ENCODE measurements around the gene TMIGD3.

Gene TMIGD3

DNA sequence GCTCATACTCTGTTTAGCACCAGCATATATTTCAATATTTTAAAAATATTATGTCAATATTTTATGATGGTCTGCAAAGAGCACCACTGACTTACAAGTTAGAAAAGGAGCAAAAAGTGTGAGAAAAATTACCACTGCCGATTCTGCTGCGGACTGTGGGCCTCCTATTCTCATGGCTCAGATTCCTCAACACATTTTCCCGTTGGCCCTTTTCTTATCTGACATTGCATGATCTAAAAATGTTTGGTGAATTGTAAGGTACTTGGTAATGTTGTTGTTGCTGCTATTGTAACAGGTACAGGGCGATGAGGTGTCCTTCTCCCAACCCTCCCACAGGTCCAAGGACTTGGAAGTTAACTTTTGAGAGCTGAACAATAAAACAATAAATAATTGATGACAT lies 28.9 kb downstream of the TMIGD3 start:
- DNase-seq: no peak

DNA sequence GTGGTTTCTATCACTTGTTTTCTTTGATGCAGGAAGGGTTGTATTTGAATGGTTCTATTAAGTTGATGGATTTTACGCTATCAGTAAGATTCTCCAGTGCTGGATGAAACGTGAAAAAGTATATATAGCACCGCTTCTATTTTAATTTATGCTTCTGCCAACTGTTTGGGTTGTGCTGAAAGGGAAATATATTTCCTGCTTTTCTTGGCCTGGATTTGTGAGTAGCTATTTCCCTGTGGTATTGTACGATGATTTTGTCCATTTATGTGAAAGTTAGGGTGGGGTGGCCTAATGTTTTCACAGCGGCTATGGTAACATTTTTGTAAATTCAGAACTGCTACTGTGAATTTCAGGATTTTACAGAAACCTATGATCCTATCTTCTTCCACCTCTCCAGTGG lies 29.3 kb downstream of the TMIGD3 start:
- DNase-seq: no peak

DNA sequence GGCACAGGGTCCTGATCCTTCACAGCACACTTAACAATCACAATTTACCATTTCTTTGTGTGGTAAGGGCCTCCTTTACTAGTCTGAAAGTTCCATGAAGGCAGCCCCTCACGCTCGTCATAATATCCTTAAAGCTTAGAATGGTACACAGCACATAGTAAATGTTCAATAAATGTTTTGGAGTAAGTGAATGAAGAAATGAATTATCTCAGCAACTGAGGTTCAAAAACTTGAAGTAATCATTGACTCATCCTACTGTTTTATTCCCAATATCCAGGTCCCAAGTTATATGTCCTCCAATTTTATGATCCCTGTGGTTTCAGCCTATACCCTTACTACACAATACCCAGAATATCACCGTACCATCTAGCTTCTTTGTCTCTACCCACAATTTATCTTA lies 31.9 kb downstream of the TMIGD3 start:
- no peak for DNase-seq

DNA sequence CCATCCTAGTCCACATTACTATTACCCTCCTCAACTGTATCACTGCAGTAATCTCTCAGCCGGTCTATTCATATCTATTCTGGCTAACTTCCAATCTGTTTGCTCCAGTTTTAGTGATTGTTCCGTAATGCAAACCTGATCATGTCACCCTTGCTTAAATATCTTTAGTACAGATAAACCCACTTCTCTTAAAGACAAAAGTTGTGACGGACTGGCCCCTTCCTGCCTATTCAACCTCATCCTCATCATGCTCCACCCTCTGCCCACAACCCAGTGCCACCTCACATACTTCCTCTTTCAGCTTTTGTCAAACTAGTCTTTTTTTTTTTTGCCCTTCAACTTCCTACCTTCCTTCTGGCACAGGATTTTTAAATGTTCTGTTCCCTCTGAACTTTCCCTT lies 32.4 kb downstream of the TMIGD3 start:
- no peak for DNase-seq

DNA sequence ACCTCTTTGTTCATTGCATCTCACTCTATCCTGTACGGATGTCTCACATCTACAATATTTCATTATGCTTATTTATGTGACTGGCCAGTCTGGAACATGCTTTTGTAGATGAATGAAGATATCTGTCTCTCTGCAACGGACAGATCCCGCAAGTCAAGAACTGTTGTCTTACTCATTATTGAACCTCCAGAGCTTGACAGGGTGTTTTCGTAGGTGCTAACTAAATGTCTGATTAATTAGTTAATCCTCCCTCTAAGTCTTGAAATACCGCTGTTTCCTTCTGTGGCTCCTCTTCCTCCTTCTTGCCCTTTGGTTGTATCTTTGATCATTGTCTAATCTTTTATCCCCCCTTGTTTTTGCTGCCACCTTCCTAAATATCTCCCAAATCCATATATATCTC lies 32.8 kb downstream of the TMIGD3 start:
- no peak for DNase-seq

DNA sequence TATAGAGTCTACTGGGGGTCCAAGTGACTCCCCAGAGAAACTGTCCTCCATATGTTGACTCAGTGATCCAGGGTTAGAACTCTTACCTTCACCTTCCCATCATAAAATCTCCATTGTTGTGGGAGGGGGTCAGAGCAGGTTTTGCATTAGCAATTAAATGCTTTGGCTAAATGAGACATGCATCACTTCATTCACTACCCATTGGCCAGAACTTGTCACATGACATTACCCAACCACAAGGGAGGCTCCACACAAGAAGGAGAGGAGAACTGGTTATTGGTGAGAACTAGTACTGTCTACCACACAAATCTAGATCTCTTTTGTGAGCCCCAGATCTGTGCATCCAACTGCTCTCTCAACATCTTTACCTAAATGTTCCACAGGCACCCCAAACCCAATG lies 33.9 kb downstream of the TMIGD3 start:
- DNase-seq: no peak

DNA sequence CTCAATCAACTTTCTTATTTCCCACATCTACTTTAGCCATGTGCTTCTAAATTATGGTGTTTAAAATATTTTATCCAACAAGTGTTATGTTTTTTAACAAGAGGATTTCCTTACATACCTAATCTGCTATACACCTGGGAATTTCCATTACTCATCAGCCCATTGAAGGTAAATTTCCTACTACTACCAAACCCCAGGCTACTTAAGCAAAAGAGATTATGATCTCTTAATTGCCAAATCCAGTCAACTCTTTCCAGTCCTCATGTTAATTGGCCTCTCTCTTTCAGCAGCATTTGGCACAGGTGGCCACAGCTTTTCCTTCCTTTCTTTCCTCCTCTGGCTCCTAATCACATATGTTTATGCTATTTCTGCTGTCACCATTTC lies 34.7 kb downstream of the TMIGD3 start:
- no peak for DNase-seq

DNA sequence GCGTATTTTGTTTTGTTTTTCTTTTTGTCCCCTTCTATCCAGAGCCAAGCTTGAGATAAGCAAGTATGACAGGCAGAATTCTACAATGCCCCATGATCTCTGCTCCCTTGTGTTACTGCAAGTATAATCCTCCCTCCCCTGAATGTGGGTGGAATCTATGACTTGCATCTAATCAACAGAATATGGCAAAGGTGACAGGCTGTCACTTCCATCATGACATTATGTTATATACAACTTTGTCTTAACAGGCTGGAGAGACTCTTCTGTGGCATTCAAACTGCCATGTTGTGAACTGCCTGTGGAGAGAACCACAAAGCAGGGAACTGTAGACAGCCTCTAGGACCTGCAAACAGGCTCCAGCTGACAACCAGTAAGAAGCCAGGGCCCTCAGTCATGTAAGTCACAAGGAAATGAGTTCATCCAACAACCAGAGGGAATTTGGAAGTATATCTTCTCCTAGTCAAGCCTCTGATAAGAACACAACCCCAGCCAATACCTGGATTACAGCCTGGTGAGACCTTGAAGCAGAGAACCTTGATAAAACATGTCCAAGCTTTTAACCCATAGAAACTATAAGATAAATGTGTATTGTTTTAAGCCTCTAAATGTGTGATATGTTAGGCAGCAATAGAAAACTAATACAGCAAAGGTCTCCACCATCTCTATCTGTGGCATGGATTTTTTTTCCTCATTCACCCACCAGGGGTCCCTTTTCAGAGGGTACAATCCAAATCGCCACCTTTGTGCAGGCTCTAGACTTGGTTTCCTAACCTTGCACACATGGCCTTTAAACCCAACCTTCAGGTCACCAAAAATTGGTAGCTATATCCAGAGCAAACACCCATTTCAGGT lies 35.3 kb downstream of the TMIGD3 start:
- DNase-seq: no peak

DNA sequence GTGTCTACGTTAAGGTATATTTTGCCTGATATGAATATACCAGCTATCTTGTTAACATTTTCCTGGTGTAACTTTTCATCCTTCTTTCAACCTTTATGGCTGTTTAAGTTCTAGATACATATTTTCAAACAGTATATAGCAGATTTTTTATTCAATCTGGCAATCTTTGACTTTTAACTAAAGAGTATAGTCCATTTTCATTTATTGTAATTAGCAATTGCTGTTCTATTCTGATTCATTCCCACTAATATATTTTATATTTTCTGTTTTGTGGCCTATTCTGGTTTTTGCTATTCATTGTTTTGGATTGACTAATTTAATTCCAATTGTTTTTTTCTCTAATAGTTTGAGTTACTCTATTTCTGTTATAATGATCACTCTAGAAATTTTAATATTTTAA lies 37.0 kb downstream of the TMIGD3 start:
- DNase-seq: no peak

DNA sequence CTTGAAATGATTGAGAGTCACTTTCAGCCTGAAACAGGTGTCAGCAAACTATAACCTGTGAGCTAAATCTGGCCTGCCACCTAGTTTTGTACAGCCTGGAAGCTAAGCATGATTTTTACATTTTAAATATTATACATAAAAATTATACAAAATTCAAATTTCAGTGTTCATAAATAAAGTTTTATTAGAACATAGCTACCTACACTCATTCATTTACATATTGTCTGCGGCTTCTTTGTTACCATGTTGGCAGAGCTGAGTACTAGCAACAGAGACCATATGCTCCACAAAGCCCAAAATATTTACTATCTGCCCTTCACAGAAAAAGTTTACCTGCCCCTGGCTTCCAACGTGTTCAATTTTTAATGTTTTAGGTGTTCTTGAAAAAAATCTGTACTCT lies 37.7 kb downstream of the TMIGD3 start:
- no peak for DNase-seq

DNA sequence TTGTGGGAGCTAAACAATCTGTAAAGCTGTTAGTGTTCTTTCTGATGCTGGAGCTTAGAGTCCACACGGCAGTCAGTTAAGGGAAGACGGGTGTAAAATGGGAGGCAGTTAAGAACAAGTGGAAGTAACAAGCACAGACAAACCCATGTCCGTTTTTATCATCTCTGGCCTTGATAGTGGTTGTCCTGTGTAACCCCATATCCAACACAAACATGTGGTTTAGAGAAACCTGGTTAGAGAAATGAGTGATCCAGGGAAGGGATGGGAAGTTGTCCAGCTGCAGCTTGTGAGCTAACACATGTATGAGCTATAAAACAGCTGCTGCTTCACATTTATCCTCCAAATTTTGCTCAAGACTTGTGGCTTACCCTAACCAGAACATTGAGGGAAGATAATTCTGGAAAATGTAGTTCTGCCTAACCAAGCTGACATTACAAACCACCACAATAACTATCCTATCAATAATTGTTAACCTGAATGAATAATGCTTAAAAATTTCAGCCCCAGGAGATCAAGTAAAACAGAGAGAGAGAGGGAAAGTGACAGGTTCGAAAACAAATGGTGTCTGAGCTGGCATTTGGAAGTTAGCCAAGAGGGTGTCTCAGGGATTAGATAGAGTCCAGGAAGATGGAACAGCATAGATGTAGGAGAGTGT lies 40.3 kb downstream of the TMIGD3 start:
- no peak for DNase-seq

DNA sequence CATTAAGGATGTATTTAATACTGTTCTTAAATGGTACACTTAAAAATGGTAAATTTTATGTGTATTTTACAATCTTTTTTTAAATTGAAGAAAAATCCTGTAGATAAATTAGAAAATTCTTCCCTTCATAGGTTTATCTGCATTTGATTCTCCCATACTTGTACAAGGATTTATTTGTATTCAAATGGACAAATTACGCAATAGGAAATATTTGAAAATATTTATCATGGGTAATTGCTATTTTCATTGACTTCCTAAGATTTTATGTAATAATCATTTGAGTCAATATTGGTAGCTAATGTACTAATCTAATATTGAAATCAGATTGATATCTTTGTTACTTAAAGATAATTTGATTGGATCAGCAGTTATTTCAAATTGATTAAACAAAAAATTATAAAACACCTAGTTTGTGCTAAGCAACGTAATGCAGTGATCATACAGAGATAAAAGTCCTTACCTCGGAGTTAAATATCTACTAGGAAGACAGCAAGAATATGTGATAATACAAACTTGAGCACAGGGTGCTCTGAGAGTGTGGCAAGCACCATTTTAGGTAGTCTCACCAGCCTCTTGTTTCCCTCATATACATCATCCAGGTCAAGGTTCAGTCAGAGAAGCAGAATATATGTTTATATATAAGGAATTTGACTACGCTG lies 40.9 kb downstream of the TMIGD3 start:
- DNase-seq: no peak

DNA sequence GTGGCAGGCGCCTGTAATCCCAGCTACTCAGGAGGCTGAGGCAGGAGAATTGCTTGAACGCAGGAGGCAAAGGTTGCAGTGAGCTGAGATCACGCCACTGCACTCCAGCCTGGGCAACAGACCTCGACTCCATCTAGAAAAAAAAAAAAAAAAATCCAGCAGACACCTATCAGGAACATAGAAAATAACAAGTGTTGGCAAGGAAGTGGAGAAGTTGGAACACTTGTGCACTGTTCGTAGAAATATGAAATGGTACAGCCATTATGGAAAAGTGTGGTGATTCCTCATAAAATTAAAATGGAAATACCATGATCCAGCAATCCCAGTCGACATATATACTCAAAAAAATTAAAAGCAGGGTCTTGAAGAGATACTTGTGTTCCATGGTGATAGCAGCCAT lies 41.7 kb downstream of the TMIGD3 start:
- DNase-seq: no peak

DNA sequence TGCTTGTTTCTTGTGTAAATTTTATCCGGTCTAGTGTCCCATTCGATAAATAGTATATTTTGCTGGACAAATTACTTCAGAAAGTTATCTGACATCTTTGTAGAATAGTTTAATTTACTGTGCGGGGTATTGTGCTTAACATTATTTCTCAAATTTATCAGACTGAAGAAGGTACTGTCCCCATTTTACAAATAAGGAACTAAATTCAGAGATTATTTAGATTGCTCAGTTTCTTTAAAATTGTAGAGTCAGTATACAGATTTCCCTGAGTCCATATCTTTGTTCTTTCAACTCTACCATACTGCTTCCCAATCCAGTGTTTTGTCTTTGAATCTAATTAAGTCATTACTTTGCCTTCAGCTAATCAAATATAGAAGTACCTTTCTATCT lies 47.8 kb downstream of the TMIGD3 start:
- no peak for DNase-seq

DNA sequence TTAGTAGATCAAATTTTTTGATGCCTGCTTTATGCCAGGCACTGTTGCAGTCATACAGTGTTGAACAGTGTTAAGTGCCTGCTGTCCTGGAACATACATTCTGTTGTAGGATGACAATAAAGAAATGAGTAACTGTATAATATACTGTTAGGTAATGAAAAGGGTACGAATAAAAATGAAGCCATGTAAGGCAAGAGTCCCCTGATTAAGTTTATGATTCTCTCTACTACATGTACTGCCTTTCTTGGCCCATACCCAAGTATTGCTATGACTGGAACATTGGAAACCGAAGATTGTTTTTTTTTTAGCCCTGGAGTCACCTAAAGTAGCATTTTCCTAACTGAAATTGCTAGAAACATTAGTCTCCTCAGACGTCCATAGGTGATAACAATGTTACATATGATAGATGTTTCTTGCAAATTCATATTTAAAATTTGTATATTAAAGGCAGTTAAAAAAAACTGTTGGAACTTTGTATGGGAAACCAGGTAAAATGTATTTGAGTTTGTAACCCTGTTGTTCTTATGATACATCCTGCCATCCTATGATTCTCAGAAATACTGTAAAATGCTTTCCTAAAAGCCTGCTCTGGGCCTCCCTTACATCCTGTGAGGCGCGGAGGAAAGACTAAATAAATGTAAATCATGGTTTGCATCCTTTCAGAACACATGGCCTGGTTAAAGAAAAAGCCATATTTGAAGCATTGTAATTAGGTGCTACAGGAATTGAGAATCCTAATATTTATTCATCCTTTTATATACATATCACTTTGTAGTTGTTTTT lies 48.4 kb downstream of the TMIGD3 start:
- DNase-seq: no peak

DNA sequence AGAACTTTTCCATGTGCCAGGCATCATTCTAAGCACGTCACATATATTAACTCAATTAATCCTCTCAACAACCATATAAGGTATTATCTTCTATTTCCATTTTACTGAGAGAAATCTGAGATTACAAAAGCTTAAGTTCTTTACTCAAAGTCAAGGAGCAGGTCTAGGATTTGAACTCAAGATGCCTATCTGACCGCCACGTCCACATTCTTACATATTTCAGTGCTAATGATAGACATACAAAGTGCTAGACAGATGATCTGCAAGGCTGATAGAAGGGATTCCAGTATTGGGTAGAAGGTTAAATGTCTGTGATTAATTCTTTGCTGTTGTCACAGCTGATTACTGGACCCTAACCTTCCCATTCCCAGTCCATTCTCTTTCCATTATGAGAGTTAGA lies 49.7 kb downstream of the TMIGD3 start:
- DNase-seq: no peak

DNA sequence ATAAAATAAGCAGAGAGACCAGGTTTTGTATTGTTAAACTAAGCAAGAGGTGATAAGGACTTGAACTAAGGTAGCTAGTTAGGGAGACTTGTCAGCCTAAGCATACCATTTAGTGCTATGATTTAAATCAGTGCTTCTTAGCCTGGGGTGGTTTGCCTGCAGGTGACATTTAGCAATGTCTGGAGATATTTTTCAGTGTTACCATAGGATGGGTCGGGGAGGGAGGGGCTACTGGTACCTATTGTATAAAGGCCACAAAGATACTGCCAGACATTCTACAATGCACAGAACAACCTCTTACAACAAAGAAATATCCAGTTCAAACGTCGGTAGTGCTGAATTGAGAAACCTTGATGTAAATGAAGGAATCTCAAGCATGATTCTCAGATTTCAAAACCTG lies 50.9 kb downstream of the TMIGD3 start:
- no peak for DNase-seq

DNA sequence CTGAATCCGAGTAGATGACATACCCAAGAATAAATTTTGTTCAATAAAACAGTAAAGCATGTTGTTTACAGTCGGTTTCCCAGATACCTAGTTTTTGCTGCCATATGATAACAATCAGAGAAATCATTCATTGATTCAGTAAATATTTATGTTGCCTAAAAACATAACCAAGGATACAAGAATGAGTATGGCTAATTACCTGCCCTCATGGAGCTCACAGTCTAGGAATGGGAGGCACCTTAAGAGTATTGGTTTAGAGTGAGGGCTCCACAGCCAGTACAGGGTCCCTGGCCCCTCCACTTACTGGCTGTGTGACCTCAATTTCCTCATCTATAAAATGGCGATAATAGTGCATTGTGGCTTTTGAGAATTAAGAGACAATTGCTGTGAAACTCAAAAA lies 53.2 kb downstream of the TMIGD3 start:
- no peak for DNase-seq

DNA sequence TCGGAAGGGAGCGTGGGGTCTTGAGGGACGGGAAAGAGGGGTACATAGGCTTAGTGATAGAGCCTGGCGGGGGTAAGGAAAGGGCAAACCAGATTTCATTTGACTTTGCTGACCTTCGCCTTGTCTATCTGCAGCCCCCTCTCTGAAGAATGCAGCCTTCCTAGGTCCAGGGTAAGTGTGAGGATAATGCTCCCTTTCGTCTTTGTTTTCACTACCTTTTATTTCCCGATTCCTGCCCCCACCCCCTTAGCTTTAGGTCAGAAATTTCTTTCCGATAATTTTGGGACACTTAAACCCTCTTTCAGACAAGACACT lies 53.8 kb downstream of the TMIGD3 start:
- DNase-seq: no peak

DNA sequence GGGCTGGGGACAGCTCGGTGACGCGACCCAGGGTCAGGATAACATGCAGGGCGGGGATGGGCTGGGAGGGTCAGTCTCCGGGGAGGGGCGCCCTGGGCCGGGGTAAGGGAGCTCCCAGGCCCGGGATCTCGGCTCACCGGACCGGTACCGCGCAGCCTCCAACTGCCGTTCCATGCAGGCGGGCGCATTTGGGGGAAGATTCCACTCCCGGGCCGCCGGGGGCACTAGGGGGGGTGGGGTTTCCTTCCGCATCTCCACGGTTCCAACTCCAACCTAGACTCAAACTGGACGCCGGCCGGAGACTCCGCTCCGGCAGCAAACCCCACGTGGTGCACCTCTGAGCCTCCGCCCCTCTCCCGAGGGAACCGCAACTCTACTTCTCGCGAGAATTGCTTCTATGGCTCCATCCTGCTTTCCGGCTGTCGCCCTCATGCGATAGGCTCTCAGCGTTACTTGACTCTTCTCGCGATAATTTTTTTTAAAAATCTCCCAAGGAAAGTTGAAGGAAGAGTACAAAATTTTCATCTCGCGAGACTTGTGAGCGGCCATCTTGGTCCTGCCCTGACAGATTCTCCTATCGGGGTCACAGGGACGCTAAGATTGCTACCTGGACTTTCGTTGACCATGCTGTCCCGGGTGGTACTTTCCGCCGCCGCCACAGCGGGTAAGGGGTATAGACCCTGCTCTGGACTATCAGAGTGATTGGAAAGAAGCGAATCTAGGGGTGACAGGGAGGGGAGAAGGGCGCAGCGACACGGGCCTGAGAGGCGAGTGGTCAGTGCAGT lies 54.3 kb downstream of the TMIGD3 start, which contains the start of the genes ATP5PB and WDR77:
ATP5PB (plus strand) TSS at position 547 of the 785 bp plus-strand sequence; CDS start at position 625, 78 bp downstream.
WDR77 (minus strand) TSS at position 339 of the 785 bp plus-strand sequence; CDS start at position 252, 87 bp downstream.
- DNase-seq: peak; percentile 99

DNA sequence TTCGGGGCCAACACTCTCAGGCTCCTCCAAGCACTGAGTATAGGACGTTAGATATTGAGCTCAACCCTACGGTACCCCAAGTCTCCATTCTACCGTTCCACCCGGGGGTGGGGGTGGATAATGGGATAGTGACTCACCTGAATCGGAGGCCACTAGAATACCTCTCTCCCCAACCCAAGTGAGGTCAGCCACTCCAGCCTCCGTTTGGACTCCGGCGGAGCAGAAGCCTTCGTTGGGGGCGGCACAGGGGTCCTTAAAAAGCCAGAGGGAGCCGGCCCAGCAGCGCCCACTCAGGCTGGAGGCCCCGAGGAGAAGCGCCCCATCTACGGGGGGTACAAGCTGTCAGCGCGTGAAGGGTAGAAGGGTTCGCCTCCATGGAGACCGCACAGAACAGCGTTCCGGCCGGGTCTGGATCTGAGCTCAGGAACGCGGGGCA lies 54.9 kb downstream of the TMIGD3 start:
- DNase-seq: no peak

All from NCI-H1694 (cell line).